WTC11 (cell line): ENCODE results near the gene KCNMA1. TPM values are rescaled to one million over a fixed set of nuclear protein-coding genes. Genes with fewer than 3 reads are reported as not detected.

Experiments used
- ATAC-seq: fragments of 200-7000 bp; cut with Tn5 transposase; 2 replicates; pipeline ENCODE4 v1.10.0; 2021; ENCODE audit warnings: mild to moderate bottlenecking, moderate library complexity
- CTCF ChIA-PET: fragments of 300-600 bp; sonication (Branson Sonifier 250); formaldehyde crosslinking; loops from one replicate; lab custom pipeline; 2021; ENCODE audit warnings: antibody characterized with exemption; lab: Charles Lee
- POLR2A ChIA-PET: fragments of 350-600 bp; sonication (Branson Sonifier 250); formaldehyde crosslinking; loops from one replicate; lab custom pipeline; 2021; ENCODE audit warnings: antibody characterized with exemption; lab: Charles Lee
- DNase-seq: peaks from one replicate; pipeline ENCODE4 v3.0.0; 2021; ENCODE audit warnings: low spot score
- H3K27ac Mint-ChIP-seq: 2 replicates; pipeline ENCODE4 v1.8.0; 2021; ENCODE audit warnings: mixed read lengths
- H3K27me3 Mint-ChIP-seq: 2 replicates; pipeline ENCODE4 v1.8.0; 2021; ENCODE audit warnings: low read depth, mild to moderate bottlenecking, moderate library complexity, mixed read lengths
- H3K36me3 Mint-ChIP-seq: 2 replicates; pipeline ENCODE4 v1.8.0; 2021; ENCODE audit warnings: mixed read lengths
- H3K4me1 Mint-ChIP-seq: 2 replicates; pipeline ENCODE4 v1.8.0; 2022; ENCODE audit warnings: mixed read lengths
- H3K4me3 Mint-ChIP-seq: 2 replicates; pipeline ENCODE4 v1.8.0; 2021; ENCODE audit warnings: mild to moderate bottlenecking, moderate library complexity, mixed read lengths
- H3K9me3 Mint-ChIP-seq: 2 replicates; pipeline ENCODE4 v1.8.0; 2021; ENCODE audit warnings: mixed read lengths
- CBFB ChIP-seq: sonication (generic); formaldehyde crosslinking; IDR thresholded peaks from 2 replicates; pipeline ENCODE4 v1.8.1; 2022; ENCODE audit warnings: mild to moderate bottlenecking, low read depth, missing genetic modification reagents
- CDX4 ChIP-seq: fragments of 250-450 bp; sonication (Bioruptor Pico); IDR thresholded peaks from 2 replicates; pipeline ENCODE4 v1.9.0; 2021; ENCODE audit warnings: moderate library complexity, mild to moderate bottlenecking, inconsistent platforms, borderline replicate concordance
- CTCF ChIP-seq: fragments of 200-600 bp; IDR thresholded peaks from 2 replicates; pipeline ENCODE4 v1.8.0; 2022; ENCODE audit warnings: antibody characterized with exemption
- EMX1 ChIP-seq: fragments of 250-450 bp; sonication (Bioruptor Pico); IDR thresholded peaks from 2 replicates; pipeline ENCODE4 v1.8.0; 2021; ENCODE audit warnings: mild to moderate bottlenecking
- FOXJ3 ChIP-seq: sonication (generic); formaldehyde crosslinking; IDR thresholded peaks from 2 replicates; pipeline ENCODE4 v1.9.0; 2021; ENCODE audit warnings: missing genetic modification reagents, mild to moderate bottlenecking, borderline replicate concordance
- MXD4 ChIP-seq: fragments of 250-450 bp; sonication (Bioruptor Pico); IDR thresholded peaks from 2 replicates; pipeline ENCODE4 v1.8.0; 2021; ENCODE audit warnings: mild to moderate bottlenecking, moderate library complexity, borderline replicate concordance
- MYBL2 ChIP-seq: sonication (generic); formaldehyde crosslinking; IDR thresholded peaks from 2 replicates; pipeline ENCODE4 v1.8.1; 2023; ENCODE audit warnings: mild to moderate bottlenecking, moderate library complexity, missing genetic modification reagents
- RORB ChIP-seq: fragments of 250-450 bp; sonication (Bioruptor Pico); IDR thresholded peaks from 2 replicates; pipeline ENCODE4 v1.9.0; 2021; ENCODE audit warnings: mild to moderate bottlenecking
- SMAD3 ChIP-seq: sonication (generic); formaldehyde crosslinking; IDR thresholded peaks from 2 replicates; pipeline ENCODE4 v1.8.0; 2022; ENCODE audit warnings: missing genetic modification reagents, mild to moderate bottlenecking, borderline replicate concordance
- SMAD4 ChIP-seq: sonication (generic); formaldehyde crosslinking; IDR thresholded peaks from 2 replicates; pipeline ENCODE4 v1.8.0; 2022; ENCODE audit warnings: mild to moderate bottlenecking, missing genetic modification reagents
- TEAD4 ChIP-seq: sonication (generic); formaldehyde crosslinking; IDR thresholded peaks from 2 replicates; pipeline ENCODE4 v1.8.0; 2022; ENCODE audit warnings: mild to moderate bottlenecking, missing genetic modification reagents
- TP53 ChIP-seq: sonication (generic); formaldehyde crosslinking; IDR thresholded peaks from 2 replicates; pipeline ENCODE4 v1.8.1; 2023; ENCODE audit warnings: mild to moderate bottlenecking, missing genetic modification reagents
- ZBTB43 ChIP-seq: sonication (generic); formaldehyde crosslinking; IDR thresholded peaks from 2 replicates; pipeline ENCODE4 v1.8.1; 2023; ENCODE audit warnings: mild to moderate bottlenecking, missing genetic modification reagents
- ZNF138 ChIP-seq: sonication (generic); formaldehyde crosslinking; conservative IDR thresholded peaks from 2 replicates; pipeline ENCODE4 v1.8.1; 2022; ENCODE audit warnings: mild to moderate bottlenecking, moderate library complexity, missing genetic modification reagents
- ZNF281 ChIP-seq: sonication (generic); formaldehyde crosslinking; IDR thresholded peaks from 2 replicates; pipeline ENCODE4 v1.8.0; 2023; ENCODE audit warnings: mild to moderate bottlenecking, missing genetic modification reagents
- ZNF317 ChIP-seq: sonication (generic); formaldehyde crosslinking; IDR thresholded peaks from 2 replicates; pipeline ENCODE4 v1.8.1; 2023; ENCODE audit warnings: low read depth, mild to moderate bottlenecking, moderate library complexity, missing genetic modification reagents, borderline replicate concordance
- ZNF423 ChIP-seq: fragments of 250-450 bp; sonication (Bioruptor Pico); IDR thresholded peaks from 2 replicates; pipeline ENCODE4 v2.1.2; 2022; ENCODE audit warnings: mild to moderate bottlenecking, moderate library complexity
- ZNF532 ChIP-seq: fragments of 250-450 bp; sonication (Bioruptor Pico); IDR thresholded peaks from 2 replicates; pipeline ENCODE4 v1.9.0; 2021; ENCODE audit warnings: mild to moderate bottlenecking, borderline replicate concordance
- ZNF671 ChIP-seq: fragments of 250-450 bp; sonication (Bioruptor Pico); IDR thresholded peaks from 2 replicates; pipeline ENCODE4 v1.8.0; 2021; ENCODE audit warnings: mild to moderate bottlenecking
- total RNA-seq: library from RNA; stranded (reverse); gene quantifications from 3 replicates; pipeline ENCODE4 v1.2.3, GENCODE V29; 2021
- TF ChIP-seq, protein P1 (sequence below): fragments of 250-450 bp; sonication (Bioruptor Pico); IDR thresholded peaks from 2 replicates; pipeline ENCODE4 v1.9.0; 2021; ENCODE audit warnings: mild to moderate bottlenecking
- TF ChIP-seq, protein P2 (sequence below): sonication (generic); formaldehyde crosslinking; IDR thresholded peaks from 2 replicates; pipeline ENCODE4 v1.8.1; 2022; ENCODE audit warnings: missing genetic modification reagents, borderline replicate concordance
- TF ChIP-seq, protein P3 (sequence below): sonication (generic); formaldehyde crosslinking; IDR thresholded peaks from 2 replicates; pipeline ENCODE4 v1.8.0; 2023; ENCODE audit warnings: missing genetic modification reagents

KCNMA1 gene
- total RNA-seq, 1 experiment from 2014 or later: 7.3 TPM

DNA sequence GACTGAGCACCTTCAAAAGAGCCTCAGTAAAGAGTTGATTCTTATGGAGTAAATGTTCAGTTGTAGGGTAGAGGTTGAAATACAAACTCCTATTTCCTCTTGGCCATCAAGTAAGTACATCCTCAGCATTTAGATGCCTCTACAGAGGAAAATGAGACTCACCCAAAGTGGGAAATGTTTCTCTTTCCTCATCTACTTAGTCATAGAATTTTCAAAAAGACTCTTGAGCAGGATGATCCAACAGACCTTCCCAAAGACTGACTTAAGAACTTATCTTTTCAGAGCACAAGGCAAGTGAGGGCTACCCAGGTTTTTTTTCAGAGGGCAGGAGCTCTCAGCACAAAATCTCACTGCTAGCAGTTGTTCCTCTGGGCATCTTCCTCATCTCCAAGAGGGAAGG is 449.1 kb downstream of the KCNMA1 start:
- DNase-seq (no peak), ATAC-seq (no peak)
- no peaks in the 10 kb centered on the region for H3K9me3 Mint-ChIP-seq
- no peaks in the 10 kb centered on the region for H3K36me3 Mint-ChIP-seq
- no peak overlapping the region for H3K4me3 Mint-ChIP-seq
- TF ChIP-seq ZNF138 (CRISPR knock-in tag): no peak
- no peak for TF ChIP-seq FOXJ3
- TF ChIP-seq ZNF671: no peak
- no peak for TF ChIP-seq ZNF317 (CRISPR knock-in tag)
- no peak for TF ChIP-seq CBFB (CRISPR knock-in tag)
- no peak for TF ChIP-seq MXD4 (CRISPR knock-in tag)
- no peak for TF ChIP-seq SMAD4 (CRISPR knock-in tag)
- H3K27me3 Mint-ChIP-seq: no peaks in the 10 kb centered on the region
- peaks cover 22% of the 10 kb centered on the region for H3K4me1 Mint-ChIP-seq
- no peak overlapping the region for H3K27ac Mint-ChIP-seq
- POLR2A ChIA-PET: no interaction called here
- CTCF ChIA-PET: interaction anchor here (0.9 to 1.3 kb wide), 3 partner anchors 14 to 523 kb away, joined by 4 read pairs; no protein-coding TSS in a partner anchor

DNA sequence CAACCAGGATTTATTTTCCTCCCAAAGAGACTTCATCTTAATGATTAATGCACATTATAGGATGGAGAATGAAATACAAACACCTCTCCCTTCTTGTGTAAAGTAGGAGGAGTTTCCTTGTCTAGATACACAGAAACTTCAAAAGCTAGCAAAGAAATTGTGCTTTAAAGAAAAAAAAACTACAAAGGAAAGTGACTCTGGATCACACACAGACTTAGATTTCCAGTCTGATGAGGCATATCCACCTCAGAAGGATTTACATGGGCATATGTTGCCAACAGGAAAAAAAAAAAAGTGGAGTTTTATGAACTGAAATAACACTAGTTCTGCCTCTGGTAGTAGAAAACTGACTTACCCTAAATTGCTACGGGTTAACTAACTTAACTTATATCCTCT is 449.6 kb downstream of the KCNMA1 start:
- POLR2A ChIA-PET: interaction anchor here (0.6 kb wide), 1 partner anchor 302 kb away, joined by 3 read pairs; no protein-coding TSS in a partner anchor
- CTCF ChIA-PET: interaction anchor here (0.8 to 1.5 kb wide), 2 partner anchors 9 to 14 kb away, joined by 4 to 8 read pairs; no protein-coding TSS in a partner anchor
- no peaks in the 10 kb centered on the region for H3K36me3 Mint-ChIP-seq
- ATAC-seq (no peak), DNase-seq (no peak)
- no peaks in the 10 kb centered on the region for H3K9me3 Mint-ChIP-seq
- H3K4me3 Mint-ChIP-seq: no peak overlapping the region
- no peak for TF ChIP-seq ZBTB43 (CRISPR knock-in tag)
- TF ChIP-seq EMX1 (CRISPR knock-in tag): no peak
- TF ChIP-seq, protein P1, sequence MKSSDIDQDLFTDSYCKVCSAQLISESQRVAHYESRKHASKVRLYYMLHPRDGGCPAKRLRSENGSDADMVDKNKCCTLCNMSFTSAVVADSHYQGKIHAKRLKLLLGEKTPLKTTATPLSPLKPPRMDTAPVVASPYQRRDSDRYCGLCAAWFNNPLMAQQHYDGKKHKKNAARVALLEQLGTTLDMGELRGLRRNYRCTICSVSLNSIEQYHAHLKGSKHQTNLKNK (CRISPR knock-in tag): no peak
- no peak for TF ChIP-seq ZNF423 (CRISPR knock-in tag)
- no peak for TF ChIP-seq TEAD4 (CRISPR knock-in tag)
- TF ChIP-seq SMAD3 (CRISPR knock-in tag): no peak
- no peak for TF ChIP-seq FOXJ3
- TF ChIP-seq CTCF: no peak
- no peak for TF ChIP-seq MXD4 (CRISPR knock-in tag)
- no peak for TF ChIP-seq MYBL2 (CRISPR knock-in tag)
- TF ChIP-seq CDX4 (CRISPR knock-in tag): no peak
- TF ChIP-seq, protein P2, sequence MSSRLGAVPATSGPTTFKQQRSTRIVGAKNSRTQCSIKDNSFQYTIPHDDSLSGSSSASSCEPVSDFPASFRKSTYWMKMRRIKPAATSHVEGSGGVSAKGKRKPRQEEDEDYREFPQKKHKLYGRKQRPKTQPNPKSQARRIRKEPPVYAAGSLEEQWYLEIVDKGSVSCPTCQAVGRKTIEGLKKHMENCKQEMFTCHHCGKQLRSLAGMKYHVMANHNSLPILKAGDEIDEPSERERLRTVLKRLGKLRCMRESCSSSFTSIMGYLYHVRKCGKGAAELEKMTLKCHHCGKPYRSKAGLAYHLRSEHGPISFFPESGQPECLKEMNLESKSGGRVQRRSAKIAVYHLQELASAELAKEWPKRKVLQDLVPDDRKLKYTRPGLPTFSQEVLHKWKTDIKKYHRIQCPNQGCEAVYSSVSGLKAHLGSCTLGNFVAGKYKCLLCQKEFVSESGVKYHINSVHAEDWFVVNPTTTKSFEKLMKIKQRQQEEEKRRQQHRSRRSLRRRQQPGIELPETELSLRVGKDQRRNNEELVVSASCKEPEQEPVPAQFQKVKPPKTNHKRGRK (CRISPR knock-in tag): no peak
- TF ChIP-seq ZNF532 (CRISPR knock-in tag): no peak
- TF ChIP-seq ZNF281 (CRISPR knock-in tag): no peak
- no peak for TF ChIP-seq TP53 (CRISPR knock-in tag)
- TF ChIP-seq, protein P3, sequence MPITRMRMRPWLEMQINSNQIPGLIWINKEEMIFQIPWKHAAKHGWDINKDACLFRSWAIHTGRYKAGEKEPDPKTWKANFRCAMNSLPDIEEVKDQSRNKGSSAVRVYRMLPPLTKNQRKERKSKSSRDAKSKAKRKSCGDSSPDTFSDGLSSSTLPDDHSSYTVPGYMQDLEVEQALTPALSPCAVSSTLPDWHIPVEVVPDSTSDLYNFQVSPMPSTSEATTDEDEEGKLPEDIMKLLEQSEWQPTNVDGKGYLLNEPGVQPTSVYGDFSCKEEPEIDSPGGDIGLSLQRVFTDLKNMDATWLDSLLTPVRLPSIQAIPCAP (CRISPR knock-in tag): no peak
- TF ChIP-seq RORB (CRISPR knock-in tag): no peak
- H3K27ac Mint-ChIP-seq: no peak overlapping the region
- no peaks in the 10 kb centered on the region for H3K27me3 Mint-ChIP-seq
- peaks cover 22% of the 10 kb centered on the region for H3K4me1 Mint-ChIP-seq
